GM12878 (cell line): ENCODE data around the gene IFIH1. TPM values are rescaled to one million over a fixed set of nuclear protein-coding genes. Genes with fewer than 3 reads are reported as not detected.

Experiments used
- ATAC-seq: fragments of 200-7000 bp; cut with Tn5 transposase; 3 replicates; pipeline ENCODE4 v1.9.1; 2020; ENCODE audit warnings: mild to moderate bottlenecking, moderate library complexity
- BruUV-seq: library from RNA; stranded (reverse); fragments of 400-500 nt; replicated peaks from 2 replicates; lab custom pipeline; 2021; lab: Mats Ljungman, UMichigan
- CTCF ChIA-PET: fragments of 300-600 bp; sonication (Branson Sonifier 250); formaldehyde crosslinking; extraction: SDS; loops from one replicate; lab custom pipeline; 2021; ENCODE audit warnings: inconsistent platforms; lab: Yijun Ruan, JAX
- POLR2A ChIA-PET: fragments of 350-600 bp; formaldehyde crosslinking; extraction: SDS; loops from one replicate; lab custom pipeline; 2021; ENCODE audit warnings: inconsistent platforms; lab: Charles Lee
- RAD21 ChIA-PET: fragments of 300-600 bp; sonication (Branson Sonifier 250); formaldehyde crosslinking; loops from one replicate; lab custom pipeline; 2023; ENCODE audit warnings: antibody characterized with exemption; ENCODE audit not compliant: unreplicated experiment; lab: Charles Lee
- SMC1A ChIA-PET: fragments of 300-600 bp; sonication (Branson Sonifier 250); formaldehyde crosslinking; loops from one replicate; lab custom pipeline; 2023; ENCODE audit not compliant: unreplicated experiment, uncharacterized antibody; lab: Charles Lee
- DNase-seq: peaks from one replicate; pipeline ENCODE4 v3.0.0-alpha.2; 2011; ENCODE audit warnings: low read depth, low spot score
- FAIRE-seq: peaks from 3 replicates; lab custom pipeline; 2011; peaks lifted over from hg19 to GRCh38; lab: Jason Lieb, UNC
- H2AFZ ChIP-seq: 2 replicates; pipeline ENCODE4 v1.6.0; 2011; ENCODE audit warnings: low read depth, low read length, control low read depth; ENCODE audit not compliant: control insufficient read depth
- H3K27ac ChIP-seq: 2 replicates; pipeline ENCODE4 v1.5.1; 2011; ENCODE audit warnings: control low read depth; ENCODE audit not compliant: control insufficient read depth, insufficient read depth
- H3K27me3 ChIP-seq, 2 experiments: replicated peaks in 1 of 2; 2 replicates each; pipeline versions ENCODE4 v1.6.0 to v1.6.1; 2011; ENCODE audit warnings: low read length in 1 of 2; ENCODE audit not compliant: control insufficient read depth in 2 of 2, insufficient read depth in 2 of 2
- H3K36me3 ChIP-seq, 2 experiments: 2 replicates each; pipeline ENCODE4 v1.5.1; 2011; ENCODE audit warnings: low read length in 1 of 2; ENCODE audit not compliant: control insufficient read depth in 2 of 2, insufficient read depth in 2 of 2
- H3K4me1 ChIP-seq: 2 replicates; pipeline ENCODE4 v1.6.1; 2011; ENCODE audit warnings: mild to moderate bottlenecking, low read length, moderate library complexity, mixed read lengths; ENCODE audit not compliant: control insufficient read depth, insufficient read depth
- H3K4me2 ChIP-seq: 2 replicates; pipeline ENCODE4 v1.6.0; 2011; ENCODE audit warnings: control low read depth; ENCODE audit not compliant: control insufficient read depth, insufficient read depth
- H3K4me3 ChIP-seq: fragments of 200-600 bp; sonication (generic); 2 replicates; pipeline ENCODE4 v1.5.1; 2016
- H3K79me2 ChIP-seq: 2 replicates; pipeline ENCODE4 v1.6.0; 2011; ENCODE audit warnings: low read length; ENCODE audit not compliant: control insufficient read depth, insufficient read depth
- H3K9ac ChIP-seq: 2 replicates; pipeline ENCODE4 v1.8.0; 2011; ENCODE audit warnings: low read length, control low read depth, mixed read lengths; ENCODE audit not compliant: control insufficient read depth, insufficient read depth
- H3K9me3 ChIP-seq: replicated peaks from 3 replicates; pipeline ENCODE4 v1.5.1; 2011; ENCODE audit warnings: mild to moderate bottlenecking, low read length; ENCODE audit not compliant: control insufficient read depth, insufficient read depth
- H4K20me1 ChIP-seq: 2 replicates; pipeline ENCODE4 v1.6.0; 2011; ENCODE audit not compliant: control insufficient read depth, insufficient read depth
- CHD2 ChIP-seq: IDR thresholded peaks from 2 replicates; pipeline ENCODE4 v1.6.1; 2011; ENCODE audit warnings: low read depth, low read length, improper control_type of control experiment, borderline replicate concordance
- CUX1 ChIP-seq: IDR thresholded peaks from 2 replicates; pipeline ENCODE4 v1.6.1; 2012; ENCODE audit warnings: improper control_type of control experiment, low read depth, low read length; ENCODE audit not compliant: insufficient replicate concordance
- FOXK2 ChIP-seq: fragments of 450-650 bp; IDR thresholded peaks from 2 replicates; pipeline ENCODE4 v1.6.1; 2017; ENCODE audit warnings: mild to moderate bottlenecking, moderate library complexity
- IRF4 ChIP-seq: IDR thresholded peaks from 2 replicates; pipeline ENCODE4 v1.6.1; 2011; ENCODE audit warnings: low read depth, low read length
- IRF5 ChIP-seq: fragments of 450-650 bp; IDR thresholded peaks from 2 replicates; pipeline ENCODE4 v1.6.1; 2017; ENCODE audit warnings: borderline replicate concordance
- KAT2A ChIP-seq: conservative IDR thresholded peaks from 2 replicates; pipeline ENCODE4 v1.6.1; 2011; ENCODE audit warnings: low read depth, low read length; ENCODE audit not compliant: control insufficient read depth
- LARP7 ChIP-seq: fragments of 450-650 bp; IDR thresholded peaks from 2 replicates; pipeline ENCODE4 v1.6.1; 2017; ENCODE audit warnings: mild to moderate bottlenecking
- MTA3 ChIP-seq: IDR thresholded peaks from 2 replicates; pipeline ENCODE4 v1.6.1; 2012; ENCODE audit warnings: low read length, inconsistent platforms, borderline replicate concordance
- YBX1 ChIP-seq: fragments of 450-650 bp; IDR thresholded peaks from 2 replicates; pipeline ENCODE4 v1.6.1; 2016; ENCODE audit warnings: antibody characterized with exemption
- ZBTB40 ChIP-seq: fragments of 450-650 bp; IDR thresholded peaks from 2 replicates; pipeline ENCODE4 v1.6.1; 2016; ENCODE audit warnings: mild to moderate bottlenecking, moderate library complexity, borderline replicate concordance
- ZNF217 ChIP-seq: fragments of 450-650 bp; IDR thresholded peaks from 2 replicates; pipeline ENCODE4 v1.6.1; 2017; ENCODE audit warnings: antibody characterized with exemption, mild to moderate bottlenecking
- ZNF274 ChIP-seq: IDR thresholded peaks from one replicate; pipeline ENCODE4 v1.8.0; 2011; ENCODE audit not compliant: insufficient read length, insufficient read depth
- ZZZ3 ChIP-seq: IDR thresholded peaks from 2 replicates; pipeline ENCODE4 v1.6.1; 2011; ENCODE audit warnings: low read depth; ENCODE audit not compliant: control insufficient read depth, insufficient read length
- WGBS: methylation state at CpG from one replicate; pipeline ENCODE4 v1.1.6; 2016; ENCODE audit warnings: low lambda C conversion rate; ENCODE audit not compliant: insufficient replicate concordance, insufficient coverage; ENCODE audit errors: missing lambda C conversion rate; 5-methylcytosine and 5-hydroxymethylcytosine counted together
- in situ Hi-C: fragments of 300-500 bp; cut with MboI; formaldehyde crosslinking; loops from 9 replicates; pipeline ENCODE4 v1.14.3; 2018; ENCODE audit warnings: mixed read lengths
- intact Hi-C: fragments of 100-400 bp; cut with micrococcal nuclease; formaldehyde crosslinking; loops from one replicate; pipeline ENCODE4 v1.14.2; 2022; ENCODE audit not compliant: unreplicated experiment
- polyA plus RNA-seq, 11 experiments: library from polyadenylated mRNA; depleted of rRNA in 4 of 11; unstranded in 6 of 11; stranded (reverse) in 5 of 11; fragments of >200 nt; fragmentation: Nextera tagmentation in 4 of 11; fragmentation: Illumina TruSeq in 1 of 11; extraction: Ambion mirVana in 4 of 11; extraction: Trizol in 1 of 11; gene quantifications; 1 replicate in 1 of 11; 2 replicates in 10 of 11; pipeline versions ENCODE4 v1.2.1 to v1.2.3, GENCODE V29; 2011 to 2016; ENCODE audit warnings: inconsistent platforms in 2 of 11, missing spikeins in 2 of 11, low read depth in 1 of 11
- total RNA-seq, 4 experiments: library from RNA; depleted of rRNA in 3 of 4; stranded (reverse); fragments of >200 nt in 3 of 4; fragmentation: Illumina TruSeq in 1 of 4; extraction: Trizol in 1 of 4; gene quantifications; 2 replicates each; pipeline versions ENCODE4 v1.2.1 to v1.2.3, GENCODE V29; 2013 to 2021

Gene IFIH1
- total and polyA plus RNA-seq, 10 of the 15 experiments (the other 5 are each of a cell fraction or from before 2014, with no cell fraction given): 12.5 to 40.9 (median 28.8) TPM

GRCh38 chr2:162256591-162256991 lies 61.9 kb downstream of the IFIH1 start:
- in situ Hi-C loops: no loop called here
- no peak for ATAC-seq
- H3K4me2 ChIP-seq: no peak overlapping the region
- intact Hi-C loops: no loop called here
- H3K36me3 ChIP-seq: no peaks in the 10 kb centered on the region; a peak in 1 of 4 replicates
- CTCF ChIA-PET: interaction anchor here (1.9 kb wide), 1 partner anchor 41 kb away, joined by 8 read pairs; no protein-coding TSS in a partner anchor
- 71% methylated on average over 2 of the region's 2 CpGs for WGBS
- no peak for DNase-seq
- H3K79me2 ChIP-seq: no peaks in the 10 kb centered on the region
- SMC1A ChIA-PET: interaction anchor here (0.6 to 0.8 kb wide), 2 partner anchors 14 to 1327 kb away, joined by 3 read pairs; partner anchors contain the start of gene FAP
- POLR2A ChIA-PET: no interaction called here
- H3K9ac ChIP-seq: no peak overlapping the region
- H4K20me1 ChIP-seq: no peaks in the 10 kb centered on the region
- no peak overlapping the region for H3K4me3 ChIP-seq
- no peak overlapping the region for H3K27ac ChIP-seq
- H3K9me3 ChIP-seq: no peaks in the 10 kb centered on the region
- H2AFZ ChIP-seq: no peak overlapping the region
- FAIRE-seq: no peak
- RAD21 ChIA-PET: no interaction called here
- TF ChIP-seq MTA3: no peak
- no peak for TF ChIP-seq YBX1
- TF ChIP-seq ZZZ3: no peak
- TF ChIP-seq CUX1: no peak
- no peak for TF ChIP-seq KAT2A
- no peak for TF ChIP-seq CHD2
- no peak for TF ChIP-seq IRF5
- TF ChIP-seq LARP7: no peak
- TF ChIP-seq ZNF217: no peak
- no peak for TF ChIP-seq ZBTB40
- TF ChIP-seq ZNF274: no peak
- TF ChIP-seq IRF4: no peak
- TF ChIP-seq FOXK2: no peak
- TF ChIP-seq, all 136 proteins: peak for 0
- BruUV-seq: no TSS peak
- H3K4me1 ChIP-seq: peaks cover 5% of the 10 kb centered on the region
- H3K27me3 ChIP-seq: no peaks in the 10 kb centered on the region
